Fibroblast of peridontal ligament (primary cell): ENCODE data around the gene CDCP1.
A peak's percentile ranks its signal among the peaks of the same experiment; 100 is the strongest.
"Not testable (repeated sequence)": the region's sequence is repeated elsewhere in the genome, so short reads cannot be mapped to it uniquely, and the experiment has no call there.

ENCODE experiments used
- DNase-seq: peaks from one replicate; pipeline ENCODE4 v3.0.0-alpha.2; 2010; ENCODE audit errors: extremely low read depth

Gene CDCP1

GRCh38 chr3:45084820-45085816 is 61.1 kb downstream of the CDCP1 start:
- peak; percentile 94 for DNase-seq

GRCh38 chr3:45084361-45084760 is 61.8 kb downstream of the CDCP1 start:
- no peak for DNase-seq

GRCh38 chr3:45083023-45083422 is 63.2 kb downstream of the CDCP1 start:
- no peak for DNase-seq

GRCh38 chr3:45082142-45082538 is 64.0 kb downstream of the CDCP1 start:
- peak; percentile 82 for DNase-seq

GRCh38 chr3:45081506-45082141 is 64.6 kb downstream of the CDCP1 start:
- DNase-seq = no peak

- no peak for DNase-seq
Measured at GRCh38 chr3:45080824-45081223, 65.4 kb downstream of the CDCP1 start.

- DNase-seq = no peak
Measured at GRCh38 chr3:45079715-45080114, 66.5 kb downstream of the CDCP1 start.

GRCh38 chr3:45078910-45079522 is 67.2 kb downstream of the CDCP1 start:
- DNase-seq = no peak

GRCh38 chr3:45078256-45078655 is 67.9 kb downstream of the CDCP1 start:
- DNase-seq = not testable (repeated sequence)

- no peak for DNase-seq
Measured at GRCh38 chr3:45075821-45076625, 70.2 kb downstream of the CDCP1 start.

GRCh38 chr3:45071075-45071474 is 75.1 kb downstream of the CDCP1 start:
- no peak for DNase-seq

GRCh38 chr3:45067941-45068340 is 78.2 kb downstream of the CDCP1 start:
- no peak for DNase-seq

- no peak for DNase-seq
Measured at GRCh38 chr3:45067486-45067885, 78.7 kb downstream of the CDCP1 start.

- no peak for DNase-seq
Measured at GRCh38 chr3:45066109-45066801, 79.9 kb downstream of the CDCP1 start.

GRCh38 chr3:45065373-45065720 is 80.8 kb downstream of the CDCP1 start:
- DNase-seq = no peak

GRCh38 chr3:45064512-45065372 is 81.4 kb downstream of the CDCP1 start:
- peak; percentile 62 for DNase-seq

- no peak for DNase-seq
Measured at GRCh38 chr3:45062697-45063070, 83.5 kb downstream of the CDCP1 start.

- DNase-seq = peak; percentile 48
Measured at GRCh38 chr3:45060165-45060892, 85.8 kb downstream of the CDCP1 start.

- DNase-seq = no peak
Measured at GRCh38 chr3:45059132-45059531, 87.0 kb downstream of the CDCP1 start.

- no peak for DNase-seq
Measured at GRCh38 chr3:45057557-45057956, 88.6 kb downstream of the CDCP1 start.
